ENCODE measurements around the gene PLA2G15. TPM values are rescaled to one million over a fixed set of nuclear protein-coding genes. Genes with fewer than 3 reads are reported as not detected.

The PLA2G15 gene
- total and polyA plus RNA-seq, 2 of the 13 experiments (the other 11 are each of a cell fraction or from before 2014, with no cell fraction given): 14.4 to 23.7 TPM

DNA sequence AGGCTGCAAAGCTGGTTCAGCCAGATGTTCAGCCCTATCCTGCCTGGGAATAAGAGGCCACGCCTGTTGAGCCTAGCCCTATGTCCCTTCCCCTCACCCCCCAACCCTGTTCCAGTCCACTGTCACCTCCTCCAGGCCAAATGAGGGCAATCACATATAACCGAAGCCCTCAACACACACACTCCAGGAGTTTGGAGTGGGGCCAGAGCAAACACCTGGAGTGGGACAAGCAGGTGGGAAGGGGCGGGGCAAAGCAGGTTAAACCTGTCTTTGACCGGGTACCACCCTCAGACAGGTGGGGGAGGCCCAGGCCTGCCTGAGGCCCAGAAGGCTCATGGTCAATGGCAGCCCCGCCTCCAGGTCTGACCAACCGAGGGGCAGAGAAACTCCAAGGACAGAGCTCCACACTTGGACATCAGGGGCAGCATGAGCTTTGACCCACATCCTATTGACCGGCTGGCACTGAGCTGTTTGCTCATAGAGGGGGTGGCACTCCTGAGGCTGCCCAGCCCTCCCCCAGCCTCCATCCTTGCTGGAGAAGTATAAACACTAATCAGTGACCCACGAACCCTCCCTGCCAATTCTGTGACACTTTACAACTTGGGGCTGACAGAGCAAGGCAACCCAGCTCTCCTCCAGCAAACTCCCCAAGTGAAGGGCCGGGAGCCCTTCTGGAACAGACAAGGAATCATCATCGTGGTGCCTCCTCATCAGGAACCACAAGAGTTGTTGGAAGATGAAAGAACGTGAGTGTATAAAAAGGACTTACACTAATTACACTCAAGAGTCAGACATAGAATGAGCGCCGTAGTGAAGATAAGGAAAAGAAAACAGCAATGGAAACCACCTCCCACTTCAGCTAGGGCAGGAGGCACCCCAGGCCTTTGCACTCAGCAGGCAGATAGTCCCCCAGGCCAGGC lies 10.7 kb upstream of the PLA2G15 start (continued):
- TF ChIP-seq PITX1 (CRISPR knock-in tag; IDR thresholded peaks at IDR 0.05) (peak; percentile 52), ZNF841 (CRISPR knock-in tag; IDR thresholded peaks at IDR 0.05; ENCODE audit: borderline replicate concordance) (no peak), ZNF501 (CRISPR knock-in tag; IDR thresholded peaks at IDR 0.05) (peak; percentile 73), ZNF235 (CRISPR knock-in tag; IDR thresholded peaks at IDR 0.05; ENCODE audit: borderline replicate concordance) (no peak), CREM (IDR thresholded peaks at IDR 0.05) (peak; percentile 66; the same call in 1 of the 2 replicates), CREM (CRISPR knock-in tag; IDR thresholded peaks at IDR 0.05) (no peak), NFYC (CRISPR knock-in tag; IDR thresholded peaks at IDR 0.05) (no peak), ZC3H13 (CRISPR knock-in tag; IDR thresholded peaks at IDR 0.05) (peak; percentile 87; the same call in 1 of the 2 replicates), TCF7L2 (IDR thresholded peaks at IDR 0.05; ENCODE audit: low read depth, low read length) (no peak), FOSL2 (CRISPR knock-in tag; IDR thresholded peaks at IDR 0.05) (peak; percentile 60), ZBTB1 (CRISPR knock-in tag; IDR thresholded peaks at IDR 0.05; ENCODE audit: borderline replicate concordance) (no peak), NR2F2 (IDR thresholded peaks at IDR 0.05; ENCODE audit: borderline replicate concordance, low read depth) (0 out of 2 replicates have a peak, but pooled peaks have one; percentile 65), ZNF616 (CRISPR knock-in tag; IDR thresholded peaks at IDR 0.05; ENCODE audit: low read depth) (0 out of 2 replicates have a peak, but pooled peaks have one; percentile 4), ZNF772 (CRISPR knock-in tag; IDR thresholded peaks at IDR 0.05) (0 out of 2 replicates have a peak, but pooled peaks have one; percentile 37), SAFB2 (CRISPR knock-in tag; IDR thresholded peaks at IDR 0.05; ENCODE audit: borderline replicate concordance, low read depth) (peak; percentile 38; the same call in 1 of the 2 replicates), PAX8 (CRISPR knock-in tag; IDR thresholded peaks at IDR 0.05; ENCODE audit: borderline replicate concordance) (no peak), ZNF619 (CRISPR knock-in tag; IDR thresholded peaks at IDR 0.05) (peak; percentile 86; the same call in 1 of the 2 replicates), NFE2 (CRISPR knock-in tag; IDR thresholded peaks at IDR 0.05) (no peak), REXO4 (CRISPR knock-in tag; IDR thresholded peaks at IDR 0.05; ENCODE audit: borderline replicate concordance) (no peak; the same call in 1 of the 2 replicates), ELF4 (CRISPR knock-in tag; IDR thresholded peaks at IDR 0.05; ENCODE audit: borderline replicate concordance) (no peak), ZFX (CRISPR knock-in tag; IDR thresholded peaks at IDR 0.05; ENCODE audit: low read depth) (peak; percentile 2; the same call in 1 of the 2 replicates), SRSF9 (IDR thresholded peaks at IDR 0.05; ENCODE audit: borderline replicate concordance, insufficient read depth, low read depth, low read length, poor library complexity, severe bottlenecking) (no peak), ZNF180 (CRISPR knock-in tag; IDR thresholded peaks at IDR 0.05; ENCODE audit: borderline replicate concordance, low read depth) (no peak), ARNT2 (CRISPR knock-in tag; IDR thresholded peaks at IDR 0.05; ENCODE audit: low read depth) (no peak; the same call in 1 of the 2 replicates), POLR2AphosphoS2 (IDR thresholded peaks at IDR 0.05; ENCODE audit: low read depth, low read length) (peak; percentile 90), ZNF317 (CRISPR knock-in tag; IDR thresholded peaks at IDR 0.05) (no peak), KLF12 (CRISPR knock-in tag; IDR thresholded peaks at IDR 0.05; ENCODE audit: borderline replicate concordance) (peak; percentile 68; the same call in 1 of the 2 replicates), ZNF644 (CRISPR knock-in tag; IDR thresholded peaks at IDR 0.05; ENCODE audit: low read depth) (0 out of 2 replicates have a peak, but pooled peaks have one; percentile 12)
- TF ChIP-seq, protein P1, sequence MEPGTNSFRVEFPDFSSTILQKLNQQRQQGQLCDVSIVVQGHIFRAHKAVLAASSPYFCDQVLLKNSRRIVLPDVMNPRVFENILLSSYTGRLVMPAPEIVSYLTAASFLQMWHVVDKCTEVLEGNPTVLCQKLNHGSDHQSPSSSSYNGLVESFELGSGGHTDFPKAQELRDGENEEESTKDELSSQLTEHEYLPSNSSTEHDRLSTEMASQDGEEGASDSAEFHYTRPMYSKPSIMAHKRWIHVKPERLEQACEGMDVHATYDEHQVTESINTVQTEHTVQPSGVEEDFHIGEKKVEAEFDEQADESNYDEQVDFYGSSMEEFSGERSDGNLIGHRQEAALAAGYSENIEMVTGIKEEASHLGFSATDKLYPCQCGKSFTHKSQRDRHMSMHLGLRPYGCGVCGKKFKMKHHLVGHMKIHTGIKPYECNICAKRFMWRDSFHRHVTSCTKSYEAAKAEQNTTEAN (CRISPR knock-in tag; conservative IDR thresholded peaks at IDR 0.05): no peak

All from HepG2 (cell line).